Ovary (tissue), 3 donors: ENCODE measurements around the gene CACNG4.

Source experiments
- CTCF ChIP-seq, 3 donors: fragments of 450-650 bp in 2 of 3; fragments of 200-600 bp in 1 of 3; IDR thresholded peaks; one replicate each; pipeline versions ENCODE4 v1.5.1 to v1.8.0; 2016 to 2022; ENCODE audit warnings: antibody characterized with exemption in 3 of 3, mild to moderate bottlenecking in 1 of 3
- POLR2A ChIP-seq: fragments of 450-650 bp; IDR thresholded peaks from one replicate; pipeline ENCODE4 v1.6.1; 2017; ENCODE audit warnings: antibody characterized with exemption, mild to moderate bottlenecking, moderate library complexity
- donor health status: DM: no; HTN: no; CAD: no.

- TF ChIP-seq POLR2A = no peak
- TF ChIP-seq CTCF (IDR thresholded peaks at IDR 0.05) = no peak
Measured at GRCh38 chr17:67074781-67075180, 110.3 kb downstream of the CACNG4 start.
